NCI-H2029 treated with DMSO at 0.1 percent for 48 hours (cell line): ENCODE data around the gene PTPRN.

ENCODE experiments used
- DNase-seq: peaks from one replicate; lab custom pipeline; 2025; lab: John Stamatoyannopoulos, UW

Gene PTPRN

DNA sequence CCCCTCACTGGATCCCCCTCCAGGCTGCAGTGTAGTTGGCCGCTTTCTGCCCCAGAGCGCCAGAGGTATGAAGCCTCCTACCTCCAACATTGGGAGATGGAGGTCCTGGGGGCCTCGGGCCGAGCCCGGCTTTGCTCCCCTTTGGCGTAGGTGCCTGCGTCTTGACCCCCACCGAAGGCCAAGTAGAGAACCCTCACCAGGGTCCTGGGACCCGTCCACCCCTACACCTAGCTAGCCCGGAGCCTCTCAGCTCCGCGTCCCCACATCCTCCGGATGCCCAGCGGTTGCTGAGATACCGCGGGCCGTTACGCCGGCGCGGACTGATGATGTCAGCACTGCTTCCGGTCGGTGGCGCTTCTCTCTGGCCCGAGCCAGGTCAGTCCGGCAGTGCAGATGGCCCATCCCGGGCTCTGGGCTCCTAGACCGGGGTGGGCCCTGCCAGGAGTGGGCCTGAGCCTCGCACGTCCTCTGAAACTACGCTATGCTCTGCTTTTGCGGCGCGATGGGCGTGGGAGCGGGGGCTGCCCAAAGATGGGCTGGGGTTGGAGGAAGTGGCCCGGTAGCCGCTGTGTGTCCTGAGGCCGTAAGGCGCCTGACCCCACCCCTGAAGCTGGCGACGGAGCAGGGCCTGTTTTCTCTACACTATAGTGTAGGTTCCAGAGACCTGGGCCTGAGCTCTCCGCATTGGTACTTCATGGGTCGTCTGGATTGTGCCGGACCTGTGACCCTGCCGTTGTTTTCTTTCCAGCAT is 63.9 kb downstream of the PTPRN start, which contains the start of the genes GLB1L and STK16:
GLB1L (minus strand) TSS at position 297 of the 751 bp plus-strand sequence. CDS start 1,871 bp downstream, outside the sequence.
STK16 (plus strand) TSS at position 332 of the 751 bp plus-strand sequence. CDS start 521 bp downstream, outside the sequence.
- peak; percentile 46 for DNase-seq

DNA sequence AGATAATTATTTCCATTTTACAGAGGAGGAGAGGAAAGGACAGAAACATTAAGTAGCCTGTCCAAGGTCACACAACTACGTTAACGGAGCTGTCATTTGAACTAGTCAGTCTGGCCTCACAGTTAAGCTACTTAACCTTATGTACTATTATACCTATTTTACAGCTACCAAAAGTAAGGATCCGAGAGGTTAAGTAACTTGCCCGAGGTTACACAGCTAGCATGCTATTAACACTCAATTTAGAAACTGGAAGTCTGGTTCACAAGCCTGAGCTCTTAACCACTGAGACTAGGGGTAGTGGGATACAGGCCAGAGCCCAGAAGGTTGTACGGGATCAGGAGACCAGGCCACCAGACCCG is 64.4 kb downstream of the PTPRN start:
- no peak for DNase-seq

- DNase-seq: no peak
Measured at GRCh38 chr2:219243291-219243761, 65.9 kb downstream of the PTPRN start.
